Kidney (tissue), 14 donors: ENCODE results near the gene TFF1. TPM values are rescaled to one million over a fixed set of nuclear protein-coding genes. Genes with fewer than 3 reads are reported as not detected.

Experiments
- DNase-seq, 5 donors: peaks; one replicate each; pipeline ENCODE4 v3.0.0-alpha.2; 2013 to 2020
- FAIRE-seq: peaks from 2 replicates; lab custom pipeline; 2012; peaks lifted over from hg19 to GRCh38; lab: Jason Lieb, UNC
- H3K27ac ChIP-seq, 2 donors: one replicate each; pipeline ENCODE4 v1.7.0; 2013; ENCODE audit warnings: low read depth in 2 of 2, low read length in 2 of 2, inconsistent platforms in 1 of 2
- H3K27me3 ChIP-seq: one replicate; pipeline ENCODE4 v1.7.1; 2013; ENCODE audit warnings: low read length, inconsistent platforms; ENCODE audit not compliant: control insufficient read depth, insufficient read depth
- H3K36me3 ChIP-seq, 3 donors: one replicate each; pipeline versions ENCODE4 v1.7.0 to v1.7.1; 2013; ENCODE audit warnings: low read length in 3 of 3, control low read depth in 1 of 3, inconsistent platforms in 1 of 3; ENCODE audit not compliant: insufficient read depth in 3 of 3, control insufficient read depth in 2 of 3
- H3K4me1 ChIP-seq, 3 donors: one replicate each; pipeline versions ENCODE4 v1.7.0 to v1.7.1; 2013; ENCODE audit warnings: low read length in 3 of 3, inconsistent platforms in 1 of 3, low read depth in 1 of 3; ENCODE audit not compliant: control insufficient read depth in 2 of 3, insufficient read depth in 2 of 3
- H3K4me3 ChIP-seq, 3 donors: one replicate each; pipeline versions ENCODE4 v1.7.0 to v1.8.1; 2013; ENCODE audit warnings: low read length in 3 of 3, control low read depth in 1 of 3, inconsistent platforms in 1 of 3
- H3K9ac ChIP-seq, 3 donors: one replicate each; pipeline versions ENCODE4 v1.7.0 to v1.7.1; 2013; ENCODE audit warnings: low read length in 3 of 3, control low read depth in 1 of 3, inconsistent platforms in 1 of 3
- H3K9me3 ChIP-seq, 3 donors: one replicate each; pipeline versions ENCODE4 v1.7.0 to v1.7.1; 2013; ENCODE audit warnings: low read length in 3 of 3, control low read depth in 1 of 3, inconsistent platforms in 1 of 3; ENCODE audit not compliant: control insufficient read depth in 2 of 3, insufficient read depth in 1 of 3
- intact Hi-C: fragments of 100-400 bp; cut with DNase I; formaldehyde crosslinking; loops from one replicate; pipeline ENCODE4 v1.11.1; 2022
- polyA plus RNA-seq: library from polyadenylated mRNA; stranded (reverse); fragments of 350-450 nt; fragmentation: Illumina TruSeq; extraction: RNeasy Lipid Tissue Mini Kit (QIAGEN cat#74804); gene quantifications from one replicate; pipeline ENCODE4 v1.2.3, GENCODE V29; 2014; ENCODE audit warnings: low read depth, low replicate concordance; ENCODE audit not compliant: insufficient read depth
- total RNA-seq: library from RNA; stranded (reverse); fragmentation: NEBNext Ultra II Directional; extraction: Animal tissue kit (Norgen Biotek cat#: 25700); gene quantifications from one replicate; pipeline ENCODE4 v1.2.1, GENCODE V29; 2021
- TF ChIP-seq, protein P1 (sequence below): IDR thresholded peaks from 3 replicates; pipeline ENCODE4 v1.5.1; 2012; ENCODE audit warnings: mild to moderate bottlenecking, moderate library complexity, borderline replicate concordance; ENCODE audit not compliant: insufficient read depth; ENCODE audit errors: extremely low read depth
- donor health status: control.
- donor health status: control.
- donor health status: control.
- donor health status: control.
- donor health status: control.
- donor health status: DM: yes; HTN: yes; CAD: no.
- donor health status: Normal renal cell carcinoma (clear cell type).

The TFF1 gene
- total and polyA plus RNA-seq, 2 donors from 2014 or later, result not detected

DNA sequence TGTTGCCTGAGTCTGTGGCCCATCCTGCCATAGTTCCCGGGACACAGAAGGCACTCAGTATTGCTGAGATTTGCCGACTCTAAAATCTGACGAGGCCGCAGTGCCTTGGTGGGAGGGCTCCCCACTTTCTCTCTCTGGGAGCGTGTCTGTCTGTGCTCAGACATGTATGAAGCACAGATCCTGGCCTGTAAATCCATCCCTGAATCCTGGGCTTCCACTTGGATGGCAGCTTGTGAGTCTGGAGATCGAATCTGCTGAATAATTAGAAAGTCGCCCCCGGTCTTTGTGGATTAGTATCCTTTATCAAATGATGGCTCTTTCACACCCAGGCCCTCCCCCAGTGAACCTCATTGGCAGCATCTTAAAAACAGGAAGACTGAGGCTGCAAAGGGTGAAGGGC, 47.7 kb upstream of the TFF1 start:
- Histone ChIP-seq H3K9me3 (no peaks in the 10 kb centered on the region), H3K27ac (no peak overlapping the region), H3K36me3 (no peaks in the 10 kb centered on the region), H3K9ac (no peak overlapping the region), H3K4me3 (no peak overlapping the region), H3K27me3 (no peaks in the 10 kb centered on the region), H3K4me1 (no peaks in the 10 kb centered on the region)
- TF ChIP-seq, protein P1, sequence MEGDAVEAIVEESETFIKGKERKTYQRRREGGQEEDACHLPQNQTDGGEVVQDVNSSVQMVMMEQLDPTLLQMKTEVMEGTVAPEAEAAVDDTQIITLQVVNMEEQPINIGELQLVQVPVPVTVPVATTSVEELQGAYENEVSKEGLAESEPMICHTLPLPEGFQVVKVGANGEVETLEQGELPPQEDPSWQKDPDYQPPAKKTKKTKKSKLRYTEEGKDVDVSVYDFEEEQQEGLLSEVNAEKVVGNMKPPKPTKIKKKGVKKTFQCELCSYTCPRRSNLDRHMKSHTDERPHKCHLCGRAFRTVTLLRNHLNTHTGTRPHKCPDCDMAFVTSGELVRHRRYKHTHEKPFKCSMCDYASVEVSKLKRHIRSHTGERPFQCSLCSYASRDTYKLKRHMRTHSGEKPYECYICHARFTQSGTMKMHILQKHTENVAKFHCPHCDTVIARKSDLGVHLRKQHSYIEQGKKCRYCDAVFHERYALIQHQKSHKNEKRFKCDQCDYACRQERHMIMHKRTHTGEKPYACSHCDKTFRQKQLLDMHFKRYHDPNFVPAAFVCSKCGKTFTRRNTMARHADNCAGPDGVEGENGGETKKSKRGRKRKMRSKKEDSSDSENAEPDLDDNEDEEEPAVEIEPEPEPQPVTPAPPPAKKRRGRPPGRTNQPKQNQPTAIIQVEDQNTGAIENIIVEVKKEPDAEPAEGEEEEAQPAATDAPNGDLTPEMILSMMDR, result no peak
- DNase-seq, result no peak
- intact Hi-C loops, result no loop called here
- FAIRE-seq, result no peak

DNA sequence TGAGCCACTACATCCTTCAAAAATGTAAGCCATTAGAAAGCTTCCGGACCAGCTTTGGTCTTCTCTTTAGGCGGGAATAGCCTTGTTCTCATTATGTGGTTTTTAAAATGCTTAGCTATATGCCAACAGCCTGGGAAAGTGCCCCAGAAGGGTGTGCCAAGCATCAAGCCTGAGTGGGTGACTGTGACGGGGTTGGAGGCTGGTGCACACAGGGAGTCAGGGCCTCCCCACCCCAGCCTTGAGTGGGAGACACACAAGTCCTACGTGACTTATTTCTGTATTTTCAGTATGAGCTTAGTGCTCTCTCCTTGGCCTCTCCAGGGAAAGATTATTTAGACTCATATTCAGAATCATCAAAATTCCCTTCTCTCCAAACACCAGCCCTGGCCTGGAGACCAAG, 47.2 kb upstream of the TFF1 start:
- no peak for FAIRE-seq
- Histone ChIP-seq H3K4me1 (no peaks in the 10 kb centered on the region), H3K4me3 (no peak overlapping the region), H3K27ac (no peak overlapping the region), H3K9me3 (no peaks in the 10 kb centered on the region), H3K36me3 (no peaks in the 10 kb centered on the region), H3K27me3 (no peaks in the 10 kb centered on the region), H3K9ac (no peak overlapping the region)
- intact Hi-C loops, result no loop called here
- DNase-seq, result no peak
- TF ChIP-seq, protein P1, result no peak

DNA sequence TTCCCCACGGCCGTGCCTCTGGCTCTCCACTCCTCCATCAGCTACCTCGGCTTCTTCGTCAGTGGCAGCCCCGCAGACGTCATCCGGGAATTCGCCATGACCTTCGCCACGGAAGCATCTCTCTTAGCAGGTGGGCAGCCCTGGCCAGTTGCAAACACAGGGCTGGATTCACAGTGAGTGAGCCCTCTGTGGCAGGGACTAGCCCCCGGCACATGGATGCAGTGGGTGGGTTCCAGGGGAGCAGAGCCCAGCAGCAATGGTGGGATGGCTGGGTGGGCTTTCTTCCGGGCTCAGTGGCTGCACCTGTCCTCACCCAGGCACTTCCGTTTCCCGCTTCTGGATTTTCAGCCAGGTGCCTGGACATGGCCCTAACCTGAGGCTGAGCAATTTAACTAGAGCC, 46.8 kb upstream of the TFF1 start:
- no peak overlapping the region for H3K27ac ChIP-seq
- intact Hi-C loops, result no loop called here
- FAIRE-seq (no peak), DNase-seq (no peak)
- H3K9me3 ChIP-seq, result no peaks in the 10 kb centered on the region
- no peak overlapping the region for H3K4me3 ChIP-seq
- no peaks in the 10 kb centered on the region for H3K27me3 ChIP-seq
- no peaks in the 10 kb centered on the region for H3K4me1 ChIP-seq
- TF ChIP-seq, protein P1, result no peak
- no peak overlapping the region for H3K9ac ChIP-seq
- H3K36me3 ChIP-seq, result no peaks in the 10 kb centered on the region

DNA sequence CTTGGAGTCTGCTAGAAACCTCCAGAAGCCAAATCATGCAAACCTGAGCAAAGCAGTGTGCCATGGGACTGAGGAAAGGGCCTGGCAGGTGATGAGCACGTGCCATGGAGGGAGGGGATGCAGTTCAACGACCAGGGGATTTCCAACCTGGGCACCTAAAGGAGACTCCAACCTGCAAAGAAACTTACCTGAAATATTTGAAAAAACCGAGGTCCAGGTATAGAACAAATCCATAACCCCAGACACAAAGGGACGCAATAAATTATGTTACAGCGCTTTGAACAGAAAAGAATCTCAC, 46.2 kb upstream of the TFF1 start:
- no peak for FAIRE-seq
- intact Hi-C loops, result no loop called here

More for the DNA sequence above, 46.2 kb upstream of the TFF1 start:
- TF ChIP-seq, protein P1, result no peak
- Histone ChIP-seq H3K27me3 (no peaks in the 10 kb centered on the region), H3K27ac (no peak overlapping the region), H3K4me1 (no peaks in the 10 kb centered on the region), H3K4me3 (no peak overlapping the region), H3K9ac (no peak overlapping the region), H3K36me3 (no peaks in the 10 kb centered on the region), H3K9me3 (no peaks in the 10 kb centered on the region)
- no peak for DNase-seq
